Mammary epithelial cell (primary cell): ENCODE results near the gene FXYD3.

Experiments used
- CTCF ChIP-seq, 2 donors: IDR thresholded peaks in 1 of 2; conservative IDR thresholded peaks in 1 of 2; 2 replicates each; pipeline ENCODE4 v1.5.1; 2011 to 2012; ENCODE audit warnings: inconsistent platforms in 2 of 2, low read length in 2 of 2, mild to moderate bottlenecking in 2 of 2, control low read depth in 1 of 2, low read depth in 1 of 2; ENCODE audit not compliant: insufficient read depth in 1 of 2; ENCODE audit errors: extremely low read depth in 1 of 2
- EZH2 ChIP-seq: IDR thresholded peaks from 2 replicates; pipeline ENCODE4 v1.6.1; 2012; ENCODE audit warnings: low read length, inconsistent platforms, borderline replicate concordance

DNA sequence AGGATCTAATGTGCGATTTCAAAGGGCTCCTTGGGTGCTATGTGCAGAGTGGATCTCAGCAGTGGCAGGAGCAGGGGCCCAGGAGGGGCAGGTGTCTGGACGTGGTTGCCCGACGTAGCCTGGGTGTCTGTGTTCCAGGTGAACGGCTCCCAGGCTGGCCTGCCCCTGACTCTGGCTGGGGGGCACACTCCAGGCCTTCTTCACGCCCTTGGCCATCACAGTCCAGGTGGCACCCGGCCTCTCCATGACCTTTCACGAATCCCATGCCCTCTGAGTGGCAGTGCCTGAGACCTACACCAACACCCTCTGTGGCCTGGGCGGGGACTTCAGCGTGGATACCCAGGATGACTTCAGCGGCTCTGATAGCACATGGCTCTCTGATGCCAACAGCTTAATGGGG, 11.3 kb upstream of the FXYD3 start:
- TF ChIP-seq CTCF (conservative IDR thresholded peaks at IDR 0.05 in 1 of 2, IDR thresholded peaks at IDR 0.05 in 1 of 2; ENCODE audit: extremely low read depth in 1 of 2, insufficient read depth in 1 of 2, low read depth in 1 of 2, low read length in 2 of 2) = no peak
- TF ChIP-seq EZH2 = no peak
